IMR-90 (cell line): Measurements from ENCODE around the gene SSR3. TPM values are rescaled to one million over a fixed set of nuclear protein-coding genes. Genes with fewer than 3 reads are reported as not detected.

ENCODE experiments used
- ATAC-seq: fragments of 200-7000 bp; cut with Tn5 transposase; 2 replicates; pipeline ENCODE4 v1.9.1; 2020; ENCODE audit warnings: low read depth, mild to moderate bottlenecking, moderate library complexity
- BruUV-seq: library from RNA; stranded (reverse); fragments of 400-500 nt; replicated peaks from 2 replicates; lab custom pipeline; 2021; lab: Mats Ljungman, UMichigan
- CTCF ChIA-PET: fragments of 300-600 bp; formaldehyde crosslinking; extraction: SDS; loops from one replicate; lab custom pipeline; 2021; ENCODE audit warnings: antibody characterized with exemption; lab: Yijun Ruan, JAX
- POLR2A ChIA-PET: fragments of 300-600 bp; sonication (Branson Sonifier 250); formaldehyde crosslinking; loops from one replicate; lab custom pipeline; 2022; ENCODE audit warnings: antibody characterized with exemption; ENCODE audit not compliant: unreplicated experiment; lab: Charles Lee
- DNase-seq: peaks from one replicate; pipeline ENCODE4 v3.0.0; 2013
- H2AFZ ChIP-seq: replicated peaks from 2 replicates; pipeline ENCODE3; 2013; ENCODE audit warnings: low read length, mild to moderate bottlenecking; ENCODE audit not compliant: poor library complexity
- H2AK5ac ChIP-seq: 2 replicates; pipeline ENCODE4 v1.6.1; 2013; ENCODE audit warnings: low read depth, low read length, inconsistent platforms
- H2AK9ac ChIP-seq: replicated peaks from 2 replicates; pipeline ENCODE3; 2013; ENCODE audit warnings: mild to moderate bottlenecking, low read depth, low read length, moderate library complexity; ENCODE audit not compliant: poor library complexity
- H2BK120ac ChIP-seq: 2 replicates; pipeline ENCODE4 v1.6.1; 2013; ENCODE audit warnings: low read depth, low read length, inconsistent platforms
- H2BK15ac ChIP-seq: 3 replicates; pipeline ENCODE4 v1.6.1; 2013; ENCODE audit warnings: low read depth, low read length, inconsistent platforms
- H2BK20ac ChIP-seq: 2 replicates; pipeline ENCODE4 v1.6.1; 2013; ENCODE audit warnings: low read depth, mild to moderate bottlenecking, inconsistent platforms, low read length, moderate library complexity
- H2BK5ac ChIP-seq: 2 replicates; pipeline ENCODE4 v1.6.1; 2013; ENCODE audit warnings: mild to moderate bottlenecking, low read depth, low read length, inconsistent platforms; ENCODE audit not compliant: poor library complexity, severe bottlenecking
- H3K14ac ChIP-seq: replicated peaks from 2 replicates; pipeline ENCODE4 v1.6.1; 2013; ENCODE audit warnings: low read depth, low read length, inconsistent platforms
- H3K18ac ChIP-seq: 2 replicates; pipeline ENCODE4 v1.6.1; 2013; ENCODE audit warnings: low read depth, low read length, control low read depth
- H3K23ac ChIP-seq: 2 replicates; pipeline ENCODE4 v1.6.1; 2013; ENCODE audit warnings: low read depth, low read length, inconsistent platforms
- H3K27ac ChIP-seq: 2 replicates; pipeline ENCODE4 v1.5.1; 2013; ENCODE audit warnings: mild to moderate bottlenecking, control low read depth, low read length; ENCODE audit not compliant: insufficient read depth
- H3K27me3 ChIP-seq: 2 replicates; pipeline ENCODE4 v1.6.1; 2013; ENCODE audit warnings: low read length; ENCODE audit not compliant: control insufficient read depth, insufficient read depth
- H3K36me3 ChIP-seq: 2 replicates; pipeline ENCODE4 v1.6.1; 2013; ENCODE audit warnings: low read length, mixed read lengths; ENCODE audit not compliant: control insufficient read depth, insufficient read depth
- H3K4ac ChIP-seq: 2 replicates; pipeline ENCODE4 v1.6.1; 2013; ENCODE audit warnings: low read depth, low read length, inconsistent platforms
- H3K4me1 ChIP-seq: 2 replicates; pipeline ENCODE4 v1.6.1; 2013; ENCODE audit warnings: low read length, mixed read lengths; ENCODE audit not compliant: control insufficient read depth, insufficient read depth
- H3K4me2 ChIP-seq: 2 replicates; pipeline ENCODE4 v1.6.1; 2013; ENCODE audit warnings: low read depth, mild to moderate bottlenecking, control low read depth, low read length, moderate library complexity
- H3K4me3 ChIP-seq: 2 replicates; pipeline ENCODE4 v1.5.1; 2013; ENCODE audit warnings: low read depth, mild to moderate bottlenecking, control low read depth, low read length, moderate library complexity; ENCODE audit not compliant: insufficient read depth
- H3K56ac ChIP-seq: 2 replicates; pipeline ENCODE4 v1.6.1; 2013; ENCODE audit warnings: low read length, inconsistent platforms; ENCODE audit not compliant: insufficient read depth; ENCODE audit errors: extremely low read depth
- H3K79me1 ChIP-seq, 2 experiments: 2 replicates each; pipeline ENCODE4 v1.6.1; 2013; ENCODE audit warnings: low read length in 2 of 2, inconsistent platforms in 1 of 2, low read depth in 1 of 2
- H3K9ac ChIP-seq: 2 replicates; pipeline ENCODE4 v1.6.1; 2013; ENCODE audit warnings: low read depth, low read length, control low read depth
- H3K9me1 ChIP-seq: 2 replicates; pipeline ENCODE4 v1.6.1; 2013; ENCODE audit warnings: low read length, inconsistent platforms; ENCODE audit not compliant: insufficient read depth
- H3K9me3 ChIP-seq: 2 replicates; pipeline ENCODE4 v1.6.1; 2013; ENCODE audit warnings: low read length; ENCODE audit not compliant: control insufficient read depth, insufficient read depth
- H4K20me1 ChIP-seq: 2 replicates; pipeline ENCODE4 v1.6.1; 2013; ENCODE audit warnings: low read length, inconsistent platforms; ENCODE audit not compliant: insufficient read depth
- H4K5ac ChIP-seq: 2 replicates; pipeline ENCODE4 v1.6.1; 2013; ENCODE audit warnings: mild to moderate bottlenecking, low read depth, low read length, control low read depth
- H4K8ac ChIP-seq, 2 experiments: 2 replicates each; pipeline ENCODE4 v1.6.1; 2013; ENCODE audit warnings: low read depth in 2 of 2, low read length in 2 of 2, control low read depth in 1 of 2, inconsistent platforms in 1 of 2
- H4K91ac ChIP-seq: 2 replicates; pipeline ENCODE4 v1.6.1; 2013; ENCODE audit warnings: low read depth, low read length, inconsistent platforms; ENCODE audit not compliant: insufficient read depth
- CEBPB ChIP-seq: IDR thresholded peaks from 2 replicates; pipeline ENCODE4 v1.6.1; 2012; ENCODE audit warnings: low read depth, low read length, improper control_type of control experiment
- MAZ ChIP-seq: IDR thresholded peaks from 2 replicates; pipeline ENCODE4 v1.6.1; 2012; ENCODE audit warnings: low read depth, mild to moderate bottlenecking, low read length, improper control_type of control experiment, moderate library complexity, borderline replicate concordance
- MXI1 ChIP-seq: IDR thresholded peaks from 2 replicates; pipeline ENCODE4 v1.6.1; 2012; ENCODE audit warnings: low read depth, mild to moderate bottlenecking, low read length, moderate library complexity, borderline replicate concordance
- POLR2A ChIP-seq: IDR thresholded peaks from 2 replicates; pipeline ENCODE4 v1.6.1; 2012; ENCODE audit warnings: mild to moderate bottlenecking, low read depth, low read length
- RFX5 ChIP-seq: IDR thresholded peaks from 2 replicates; pipeline ENCODE4 v1.8.0; 2012; ENCODE audit warnings: low read depth, mild to moderate bottlenecking, low read length, moderate library complexity
- USF2 ChIP-seq: fragments of 150-350 bp; IDR thresholded peaks from 2 replicates; pipeline ENCODE4 v1.6.1; 2017; ENCODE audit warnings: mild to moderate bottlenecking, antibody characterized with exemption, low read length, low read depth
- WGBS, 2 experiments: methylation state at CpG; one replicate each; pipeline versions ENCODE4 v1.1.5 to v1.1.7; 2013; ENCODE audit warnings: missing lambda C conversion rate in 2 of 2; ENCODE audit not compliant: insufficient read length in 1 of 2; ENCODE audit errors: extremely low coverage in 2 of 2; 5-methylcytosine and 5-hydroxymethylcytosine counted together
- dilution Hi-C: fragments of 300-500 bp; cut with HindIII; formaldehyde crosslinking; loops from one replicate; pipeline ENCODE4 v1.14.3; 2018; ENCODE audit warnings: low sequenced_read_pairs; ENCODE audit not compliant: unreplicated experiment
- in situ Hi-C: fragments of 300-500 bp; cut with MboI; formaldehyde crosslinking; loops from 3 replicates; pipeline ENCODE4 v1.14.3; 2019; ENCODE audit warnings: low sequenced_read_pairs, inconsistent platforms, mixed read lengths
- intact Hi-C: fragments of 100-400 bp; cut with micrococcal nuclease; formaldehyde crosslinking; loops from 2 replicates; pipeline ENCODE4 v1.10.0; 2022
- polyA plus RNA-seq, 3 experiments: library from polyadenylated mRNA; depleted of rRNA; stranded (reverse); fragments of >200 nt; gene quantifications; 2 replicates each; pipeline ENCODE4 v1.2.3, GENCODE V29; 2012; ENCODE audit warnings: low replicate concordance in 1 of 3
- total RNA-seq: library from RNA; depleted of rRNA; stranded (reverse); fragments of >200 nt; gene quantifications from 2 replicates; pipeline ENCODE4 v1.2.3, GENCODE V29; 2012
- TF ChIP-seq, protein P1 (sequence below): fragments of 150-350 bp; IDR thresholded peaks from 2 replicates; pipeline ENCODE4 v1.6.1; 2016; ENCODE audit warnings: low read depth, mild to moderate bottlenecking, low read length, moderate library complexity, borderline replicate concordance
- TF ChIP-seq, protein P2 (sequence below): conservative IDR thresholded peaks from 2 replicates; pipeline ENCODE4 v1.5.1; 2012; ENCODE audit warnings: mild to moderate bottlenecking, low read depth, low read length, improper control_type of control experiment

Gene SSR3
- total and polyA plus RNA-seq, 2 of the 4 experiments (the other 2 are of a cell fraction) = 246 to 608 TPM

GRCh38 chr3:156548041-156548687 is 6.8 kb downstream of the SSR3 start:
- TF ChIP-seq CEBPB (peak; percentile 9; the same call in 1 of the 2 replicates), POLR2A (no peak), USF2 (no peak), MAZ (no peak), MXI1 (no peak), RFX5 (no peak)
- TF ChIP-seq, protein P1, sequence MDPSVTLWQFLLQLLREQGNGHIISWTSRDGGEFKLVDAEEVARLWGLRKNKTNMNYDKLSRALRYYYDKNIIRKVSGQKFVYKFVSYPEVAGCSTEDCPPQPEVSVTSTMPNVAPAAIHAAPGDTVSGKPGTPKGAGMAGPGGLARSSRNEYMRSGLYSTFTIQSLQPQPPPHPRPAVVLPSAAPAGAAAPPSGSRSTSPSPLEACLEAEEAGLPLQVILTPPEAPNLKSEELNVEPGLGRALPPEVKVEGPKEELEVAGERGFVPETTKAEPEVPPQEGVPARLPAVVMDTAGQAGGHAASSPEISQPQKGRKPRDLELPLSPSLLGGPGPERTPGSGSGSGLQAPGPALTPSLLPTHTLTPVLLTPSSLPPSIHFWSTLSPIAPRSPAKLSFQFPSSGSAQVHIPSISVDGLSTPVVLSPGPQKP = no peak
- TF ChIP-seq, protein P2, sequence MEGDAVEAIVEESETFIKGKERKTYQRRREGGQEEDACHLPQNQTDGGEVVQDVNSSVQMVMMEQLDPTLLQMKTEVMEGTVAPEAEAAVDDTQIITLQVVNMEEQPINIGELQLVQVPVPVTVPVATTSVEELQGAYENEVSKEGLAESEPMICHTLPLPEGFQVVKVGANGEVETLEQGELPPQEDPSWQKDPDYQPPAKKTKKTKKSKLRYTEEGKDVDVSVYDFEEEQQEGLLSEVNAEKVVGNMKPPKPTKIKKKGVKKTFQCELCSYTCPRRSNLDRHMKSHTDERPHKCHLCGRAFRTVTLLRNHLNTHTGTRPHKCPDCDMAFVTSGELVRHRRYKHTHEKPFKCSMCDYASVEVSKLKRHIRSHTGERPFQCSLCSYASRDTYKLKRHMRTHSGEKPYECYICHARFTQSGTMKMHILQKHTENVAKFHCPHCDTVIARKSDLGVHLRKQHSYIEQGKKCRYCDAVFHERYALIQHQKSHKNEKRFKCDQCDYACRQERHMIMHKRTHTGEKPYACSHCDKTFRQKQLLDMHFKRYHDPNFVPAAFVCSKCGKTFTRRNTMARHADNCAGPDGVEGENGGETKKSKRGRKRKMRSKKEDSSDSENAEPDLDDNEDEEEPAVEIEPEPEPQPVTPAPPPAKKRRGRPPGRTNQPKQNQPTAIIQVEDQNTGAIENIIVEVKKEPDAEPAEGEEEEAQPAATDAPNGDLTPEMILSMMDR = no peak
- Histone ChIP-seq H3K27me3 (no peaks in the 10 kb centered on the region), H2BK15ac (no peak overlapping the region), H2BK120ac (no peak overlapping the region), H3K14ac (peak overlapping the region; percentile 84; the same call in 1 of the 2 replicates), H3K4me3 (no peak overlapping the region), H2AFZ (no peak overlapping the region), H3K23ac (peak overlapping the region; percentile 36; the same call in 1 of the 2 replicates), H3K79me1 (peaks cover 27 to 54% of the 10 kb centered on the region in 2 experiments; a peak in 3 of 4 replicates), H4K8ac (peak overlapping the region in 1 of 2 experiments; percentile 49; a peak in 1 of 4 replicates), H3K18ac (0 out of 2 replicates have a peak overlapping the region, but pooled peaks have one; percentile 26), H2BK20ac (no peak overlapping the region), H3K9me3 (no peaks in the 10 kb centered on the region), H3K9me1 (peaks cover 5% of the 10 kb centered on the region), H3K56ac (no peak overlapping the region), H2AK5ac (no peak overlapping the region), H3K4me2 (no peak overlapping the region; the same call in 1 of the 2 replicates), H2BK5ac (peak overlapping the region; percentile 56), H3K27ac (peak overlapping the region; percentile 29; the same call in 1 of the 2 replicates), H4K5ac (peak overlapping the region; percentile 45), H3K36me3 (peaks cover 39% of the 10 kb centered on the region), H4K91ac (no peak overlapping the region), H3K4me1 (peaks cover 14% of the 10 kb centered on the region), H3K4ac (peak overlapping the region; percentile 16; the same call in 1 of the 2 replicates), H4K20me1 (peaks cover 61% of the 10 kb centered on the region; the same call in 1 of the 2 replicates), H2AK9ac (no peak overlapping the region), H3K9ac (no peak overlapping the region)
- WGBS, 2 experiments = 63% methylated on average over 2 of the region's 4 CpGs; no CpG with 5 or more reads in 1 of the 2 experiments
- intact Hi-C loops = no loop called here
- dilution Hi-C loops = no loop called here
- no peak for ATAC-seq
- ChIA-PET CTCF (interaction anchor here (0.6 to 1.1 kb wide), 2 partner anchors 13 to 127 kb away, joined by 3 read pairs; partner anchors contain the start of gene TIPARP), POLR2A (interaction anchor here (0.6 kb wide), 1 partner anchor 130 kb away, joined by 3 read pairs; no protein-coding TSS in a partner anchor)
- BruUV-seq = no TSS peak
- no peak for DNase-seq
- in situ Hi-C loops = loop anchor here (5.0 to 25.0 kb wide), 3 partner anchors 289 to 589 kb away; partner anchors contain the start of gene LEKR1
